HEK293T (cell line): Measurements from ENCODE around the gene CLRN3.

Experiments
- ARNT ChIP-seq: fragments of 450-650 bp; IDR thresholded peaks from 2 replicates; pipeline ENCODE4 v1.6.1; 2017; ENCODE audit warnings: mild to moderate bottlenecking
- FOXA1 ChIP-seq: fragments of 450-650 bp; IDR thresholded peaks from 2 replicates; pipeline ENCODE4 v1.6.1; 2016; ENCODE audit warnings: mild to moderate bottlenecking
- FOXK2 ChIP-seq: fragments of 450-650 bp; IDR thresholded peaks from 2 replicates; pipeline ENCODE4 v1.6.1; 2016; ENCODE audit warnings: mild to moderate bottlenecking
- FOXM1 ChIP-seq: fragments of 450-650 bp; IDR thresholded peaks from 2 replicates; pipeline ENCODE4 v1.6.1; 2017; ENCODE audit warnings: mild to moderate bottlenecking, borderline replicate concordance
- HDGF ChIP-seq: fragments of 450-650 bp; IDR thresholded peaks from 2 replicates; pipeline ENCODE4 v1.6.1; 2017; ENCODE audit warnings: antibody characterized with exemption, borderline replicate concordance
- SP1 ChIP-seq: fragments of 450-650 bp; IDR thresholded peaks from 2 replicates; pipeline ENCODE4 v1.6.1; 2017
- SUZ12 ChIP-seq: fragments of 450-650 bp; IDR thresholded peaks from 2 replicates; pipeline ENCODE4 v1.6.1; 2016; ENCODE audit warnings: mild to moderate bottlenecking
- ZNF384 ChIP-seq: fragments of 450-650 bp; IDR thresholded peaks from 2 replicates; pipeline ENCODE4 v1.6.1; 2016

DNA sequence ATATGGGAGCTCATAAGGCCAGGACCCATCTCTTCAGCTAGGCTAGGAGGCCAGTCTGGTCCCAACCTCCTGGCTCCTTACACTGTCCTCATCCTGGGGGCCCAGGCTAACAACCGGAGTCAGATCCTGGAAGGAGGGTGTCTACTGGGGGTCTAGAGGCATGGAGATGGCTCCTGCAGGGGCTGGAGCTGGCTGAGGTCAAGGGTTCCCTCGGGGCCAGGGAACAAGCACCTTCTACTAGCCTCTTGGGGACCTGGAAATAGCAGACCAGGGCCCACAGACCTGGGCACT is 37.2 kb downstream of the CLRN3 start:
- TF ChIP-seq FOXM1 (no peak), HDGF (no peak), ZNF384 (no peak), FOXK2 (no peak), SP1 (no peak), FOXA1 (no peak), SUZ12 (no peak), ARNT (no peak)
